Transverse colon (tissue), 4 donors: ENCODE results near the gene DLG2.

Experiments used
- CTCF ChIP-seq, 5 experiments: fragments of 200-600 bp in 3 of 5; fragments of 450-650 bp in 2 of 5; sonication (generic) in 3 of 5; IDR thresholded peaks; 1 replicate in 2 of 5; 2 replicates in 3 of 5; pipeline ENCODE4 v1.5.1; 2016 to 2017; ENCODE audit warnings: antibody characterized with exemption in 5 of 5, inconsistent platforms in 3 of 5, mild to moderate bottlenecking in 2 of 5, moderate library complexity in 1 of 5
- EP300 ChIP-seq: sonication (generic); formaldehyde crosslinking; IDR thresholded peaks from one replicate; pipeline ENCODE4 v1.6.1; 2017; ENCODE audit warnings: antibody characterized with exemption, low read depth
- POLR2A ChIP-seq: fragments of 450-650 bp; IDR thresholded peaks from one replicate; pipeline ENCODE4 v1.6.1; 2016; ENCODE audit warnings: antibody characterized with exemption, mild to moderate bottlenecking, moderate library complexity
- POLR2AphosphoS5 ChIP-seq, 3 donors: sonication (generic); formaldehyde crosslinking; IDR thresholded peaks; one replicate each; pipeline ENCODE4 v1.6.1; 2016; ENCODE audit warnings: antibody characterized with exemption in 3 of 3

GRCh38 chr11:84142411-84142810, 1484.7 kb downstream of the DLG2 start:
- TF ChIP-seq CTCF (IDR thresholded peaks at IDR 0.05) (no peak), EP300 (no peak), POLR2AphosphoS5 (IDR thresholded peaks at IDR 0.05) (no peak), POLR2A (no peak)
